ENCODE data around the gene DIAPH1. TPM values are rescaled to one million over a fixed set of nuclear protein-coding genes. Genes with fewer than 3 reads are reported as not detected.

Gene DIAPH1
- total and polyA plus RNA-seq, 8 donors: 48.1 to 137 (median 60.2) TPM

GRCh38 chr5:141605523-141606277, 13.1 kb downstream of the DIAPH1 start:
- Histone ChIP-seq H3K4me1 (peaks cover 9 to 99% of the 10 kb centered on the region in 2 donors), H3K36me3 (no peaks in the 10 kb centered on the region), H3K9me3 (no peaks in the 10 kb centered on the region), H3K27me3 (no peaks in the 10 kb centered on the region), H3K27ac (peak overlapping the region; percentile 68 to 93), H3K4me3 (no peak overlapping the region)
- intact Hi-C loops (cut with DNase I): no loop called here
- no peak for TF ChIP-seq CTCF (IDR thresholded peaks at IDR 0.05)
- peak; percentile 59 for ATAC-seq
- peak in 2 of 4 donors; percentile 28 to 59 for DNase-seq

- H3K4me1 ChIP-seq: peaks cover 9 to 99% of the 10 kb centered on the region in 2 donors
- no peak overlapping the region for H3K4me3 ChIP-seq
- peak overlapping the region; percentile 68 to 93 for H3K27ac ChIP-seq
- intact Hi-C loops (cut with DNase I): no loop called here
- H3K27me3 ChIP-seq: no peaks in the 10 kb centered on the region
- H3K9me3 ChIP-seq: no peaks in the 10 kb centered on the region
- DNase-seq (peak in 2 of 4 donors; percentile 44 to 74), ATAC-seq (peak; percentile 85)
- no peaks in the 10 kb centered on the region for H3K36me3 ChIP-seq
- no peak for TF ChIP-seq CTCF (IDR thresholded peaks at IDR 0.05)
These were observed 14.7 kb downstream of the DIAPH1 start for GRCh38 chr5:141603923-141604717.

- H3K36me3 ChIP-seq: no peaks in the 10 kb centered on the region
- intact Hi-C loops (cut with DNase I): no loop called here
- H3K27ac ChIP-seq: peak overlapping the region in 1 of 2 donors; percentile 93
- no peaks in the 10 kb centered on the region for H3K9me3 ChIP-seq
- H3K27me3 ChIP-seq: no peaks in the 10 kb centered on the region
- H3K4me3 ChIP-seq: no peak overlapping the region
- no peak for TF ChIP-seq CTCF (IDR thresholded peaks at IDR 0.05)
- H3K4me1 ChIP-seq: peaks cover 9 to 99% of the 10 kb centered on the region in 2 donors
- DNase-seq (no peak), ATAC-seq (no peak)
These were observed 16.2 kb downstream of the DIAPH1 start for GRCh38 chr5:141602606-141603005.

GRCh38 chr5:141598391-141599345, 20.1 kb downstream of the DIAPH1 start:
- peaks cover under 1 to 70% of the 10 kb centered on the region in 2 donors for H3K4me1 ChIP-seq
- no peak for DNase-seq
- no peaks in the 10 kb centered on the region for H3K9me3 ChIP-seq
- H3K4me3 ChIP-seq: no peak overlapping the region
- intact Hi-C loops (cut with DNase I): no loop called here
- H3K27ac ChIP-seq: peak overlapping the region in 1 of 2 donors; percentile 45
- no peak for TF ChIP-seq CTCF (IDR thresholded peaks at IDR 0.05)
- peak; percentile 34 for ATAC-seq
- no peaks in the 10 kb centered on the region for H3K27me3 ChIP-seq
- H3K36me3 ChIP-seq: peaks cover 0 to 13% of the 10 kb centered on the region in 2 donors
